Stimulated activated CD8-positive, alpha-beta memory T cell treated with anti-CD3 and anti-CD28 coated beads, Interleukin-12 subunit alpha, Interleukin-12 subunit beta, amount 100 ng/mL, for 1 hour (primary cell): ENCODE results near the gene TMEM45A.
"Not testable (repeated sequence)": the region's sequence is repeated elsewhere in the genome, so short reads cannot be mapped to it uniquely, and the experiment has no call there.

Experiments used
- DNase-seq: peaks from one replicate; pipeline ENCODE4 v3.0.0-alpha.2; 2020; ENCODE audit warnings: low read depth

The TMEM45A gene

GRCh38 chr3:100492059-100493006, at the start of gene TMEM45A:
TMEM45A (plus strand) TSS chr3:100492619; CDS start chr3:100555212, 62,593 bp downstream.
- DNase-seq: peak; percentile 53

- DNase-seq: no peak
Observed at GRCh38 chr3:100443690-100444089, 48.7 kb upstream of the TMEM45A start.

GRCh38 chr3:100447067-100447466, 45.4 kb upstream of the TMEM45A start:
- DNase-seq: not testable (repeated sequence)

GRCh38 chr3:100448079-100448478, 44.3 kb upstream of the TMEM45A start:
- DNase-seq: no peak

GRCh38 chr3:100449214-100449613, 43.2 kb upstream of the TMEM45A start:
- no peak for DNase-seq

GRCh38 chr3:100454677-100455076, 37.7 kb upstream of the TMEM45A start:
- no peak for DNase-seq

GRCh38 chr3:100455841-100456550, 36.4 kb upstream of the TMEM45A start:
- no peak for DNase-seq

- no peak for DNase-seq
Observed at GRCh38 chr3:100456745-100457144, 35.7 kb upstream of the TMEM45A start.

- DNase-seq: no peak
Observed at GRCh38 chr3:100457811-100458210, 34.6 kb upstream of the TMEM45A start.

GRCh38 chr3:100458814-100459213, 33.6 kb upstream of the TMEM45A start:
- no peak for DNase-seq

- no peak for DNase-seq
Observed at GRCh38 chr3:100463002-100463401, 29.4 kb upstream of the TMEM45A start.

GRCh38 chr3:100463646-100464155, 28.7 kb upstream of the TMEM45A start:
- DNase-seq: no peak

- DNase-seq: no peak
Observed at GRCh38 chr3:100465892-100466777, 26.3 kb upstream of the TMEM45A start.

- DNase-seq: no peak
Observed at GRCh38 chr3:100467133-100467532, 25.3 kb upstream of the TMEM45A start.

GRCh38 chr3:100468676-100469075, 23.7 kb upstream of the TMEM45A start:
- no peak for DNase-seq

GRCh38 chr3:100470951-100471350, 21.5 kb upstream of the TMEM45A start:
- no peak for DNase-seq

GRCh38 chr3:100471444-100471843, 21.0 kb upstream of the TMEM45A start:
- no peak for DNase-seq

- not testable (repeated sequence) for DNase-seq
Observed at GRCh38 chr3:100477851-100478360, 14.5 kb upstream of the TMEM45A start.

GRCh38 chr3:100478521-100478920, 13.9 kb upstream of the TMEM45A start:
- DNase-seq: not testable (repeated sequence)

- DNase-seq: no peak
Observed at GRCh38 chr3:100480081-100480480, 12.3 kb upstream of the TMEM45A start.

- no peak for DNase-seq
Observed at GRCh38 chr3:100482176-100482575, 10.2 kb upstream of the TMEM45A start.

GRCh38 chr3:100483529-100483928, 8.9 kb upstream of the TMEM45A start:
- DNase-seq: no peak
